ENCODE measurements around the gene SIRT6.

GRCh38 chr19:4187313-4188122, 5.2 kb upstream of the SIRT6 start:
- TF ChIP-seq CTCF (IDR thresholded peaks at IDR 0.05) (no peak), USF2 (IDR thresholded peaks at IDR 0.05; ENCODE audit: borderline replicate concordance, low read depth, low read length) (no peak), MXI1 (IDR thresholded peaks at IDR 0.05; ENCODE audit: low read depth, low read length) (no peak), FOSL2 (IDR thresholded peaks at IDR 0.05; ENCODE audit: borderline replicate concordance, low read depth) (no peak), RCOR1 (IDR thresholded peaks at IDR 0.05; ENCODE audit: low read length) (no peak), REST (IDR thresholded peaks at IDR 0.05; ENCODE audit: low read depth, low read length) (no peak), RAD21 (IDR thresholded peaks at IDR 0.05; ENCODE audit: low read length) (no peak), POLR2AphosphoS5 (IDR thresholded peaks at IDR 0.05; ENCODE audit: low read depth, low read length) (no peak), JUND (IDR thresholded peaks at IDR 0.05) (no peak), NFIC (IDR thresholded peaks at IDR 0.05; ENCODE audit: borderline replicate concordance) (no peak), SIN3A (IDR thresholded peaks at IDR 0.05; ENCODE audit: borderline replicate concordance, low read depth, low read length) (no peak)
- TF ChIP-seq, protein P1, sequence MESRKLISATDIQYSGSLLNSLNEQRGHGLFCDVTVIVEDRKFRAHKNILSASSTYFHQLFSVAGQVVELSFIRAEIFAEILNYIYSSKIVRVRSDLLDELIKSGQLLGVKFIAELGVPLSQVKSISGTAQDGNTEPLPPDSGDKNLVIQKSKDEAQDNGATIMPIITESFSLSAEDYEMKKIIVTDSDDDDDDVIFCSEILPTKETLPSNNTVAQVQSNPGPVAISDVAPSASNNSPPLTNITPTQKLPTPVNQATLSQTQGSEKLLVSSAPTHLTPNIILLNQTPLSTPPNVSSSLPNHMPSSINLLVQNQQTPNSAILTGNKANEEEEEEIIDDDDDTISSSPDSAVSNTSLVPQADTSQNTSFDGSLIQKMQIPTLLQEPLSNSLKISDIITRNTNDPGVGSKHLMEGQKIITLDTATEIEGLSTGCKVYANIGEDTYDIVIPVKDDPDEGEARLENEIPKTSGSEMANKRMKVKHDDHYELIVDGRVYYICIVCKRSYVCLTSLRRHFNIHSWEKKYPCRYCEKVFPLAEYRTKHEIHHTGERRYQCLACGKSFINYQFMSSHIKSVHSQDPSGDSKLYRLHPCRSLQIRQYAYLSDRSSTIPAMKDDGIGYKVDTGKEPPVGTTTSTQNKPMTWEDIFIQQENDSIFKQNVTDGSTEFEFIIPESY (IDR thresholded peaks at IDR 0.05; ENCODE audit: borderline replicate concordance, low read depth), result no peak
